Astrocyte (in vitro differentiated cells and primary cell): ENCODE data around the gene PDE1C.

Source experiments
- CTCF ChIP-seq: IDR thresholded peaks from 2 replicates; pipeline ENCODE4 v1.5.1; 2011; ENCODE audit warnings: low read depth, mild to moderate bottlenecking, inconsistent platforms, low read length, moderate library complexity; ENCODE audit not compliant: insufficient read depth
- EZH2 ChIP-seq: IDR thresholded peaks from 2 replicates; pipeline ENCODE4 v1.6.1; 2012; ENCODE audit warnings: mild to moderate bottlenecking, low read length, inconsistent platforms; ENCODE audit not compliant: insufficient read depth

- TF ChIP-seq CTCF (no peak), EZH2 (no peak)
Observed at GRCh38 chr7:32059289-32060011, 10.8 kb downstream of the PDE1C start.
